ENCODE data around the gene SLC6A3. TPM values are rescaled to one million over a fixed set of nuclear protein-coding genes. Genes with fewer than 3 reads are reported as not detected.

Gene SLC6A3
- total RNA-seq, 1 experiment from 2014 or later, result not detected

DNA sequence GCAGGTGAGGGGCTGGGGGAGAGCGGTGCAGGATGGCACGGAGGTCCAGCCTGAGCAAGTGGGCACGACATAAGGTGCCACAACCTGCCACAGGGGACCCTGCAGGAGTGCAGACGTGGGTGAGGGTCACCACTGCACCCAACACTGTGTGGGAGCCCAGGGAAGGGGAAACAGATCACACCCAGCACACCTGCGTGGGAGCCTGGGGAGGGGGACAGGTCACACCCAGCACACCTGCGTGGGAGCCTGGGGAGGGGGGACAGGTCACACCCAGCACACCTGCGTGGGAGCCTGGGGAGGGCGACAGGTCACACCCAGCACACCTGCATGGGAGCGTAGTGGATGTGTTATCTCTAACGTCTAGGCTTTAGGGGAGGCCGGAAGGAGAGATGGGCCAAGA, 53.0 kb downstream of the SLC6A3 start:
- peaks cover 5% of the 10 kb centered on the region for H3K36me3 Mint-ChIP-seq (ENCODE audit: insufficient read depth, unreplicated experiment)
- ChIA-PET POLR2A (no interaction called here), CTCF (no interaction called here)
- intact Hi-C loops (cut with micrococcal nuclease; ENCODE audit: unreplicated experiment), result no loop called here
- H3K4me3 Mint-ChIP-seq (ENCODE audit: unreplicated experiment), result no peak overlapping the region
- Histone ChIP-seq H3K4me1 (no peaks in the 10 kb centered on the region), H3K9me3 (no peaks in the 10 kb centered on the region), H3K4me3 (ENCODE audit: low read depth, low read length) (no peak overlapping the region), H3K27me3 (replicated peaks; ENCODE audit: control insufficient read depth, insufficient read depth, low read length) (peaks cover 6% of the 10 kb centered on the region), H3K36me3 (ENCODE audit: control insufficient read depth, insufficient read depth, low read length) (no peaks in the 10 kb centered on the region)
- no TSS peak for BruUV-seq (replicated peaks)
- no peak for TF ChIP-seq CTCF (IDR thresholded peaks at IDR 0.05; ENCODE audit: insufficient read depth in 1 of 2, low read depth in 1 of 2, low read length in 1 of 2, severe bottlenecking in 1 of 2, unreplicated experiment in 1 of 2)
- H3K4me1 Mint-ChIP-seq (ENCODE audit: low read depth, unreplicated experiment), result peaks cover 2% of the 10 kb centered on the region
- peaks cover 46% of the 10 kb centered on the region for H3K27me3 Mint-ChIP-seq (ENCODE audit: insufficient read depth, unreplicated experiment)
- H3K27ac Mint-ChIP-seq (ENCODE audit: unreplicated experiment), result no peak overlapping the region
- no peak for DNase-seq
- H3K9me3 Mint-ChIP-seq (ENCODE audit: unreplicated experiment), result no peaks in the 10 kb centered on the region

DNA sequence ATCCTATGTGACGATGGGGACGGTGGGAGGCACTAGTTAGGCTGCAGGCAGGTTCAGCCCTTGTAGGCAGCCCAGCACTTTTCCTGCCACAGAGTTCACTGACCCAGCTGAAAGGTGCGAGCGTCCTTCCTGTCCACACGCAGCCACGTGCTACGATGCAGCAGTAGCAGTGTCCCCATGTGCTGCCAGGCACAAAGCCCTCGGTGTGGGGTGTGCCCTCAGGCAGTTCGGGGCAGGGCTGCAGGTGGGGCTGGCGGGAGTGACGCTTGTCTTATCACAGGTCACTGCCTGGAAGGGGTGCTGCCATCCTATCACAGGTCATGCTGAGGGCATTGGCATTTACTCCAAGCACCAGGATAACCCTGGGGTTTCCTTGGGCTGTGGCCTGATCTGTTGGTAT, 53.5 kb downstream of the SLC6A3 start:
- intact Hi-C loops (cut with micrococcal nuclease; ENCODE audit: unreplicated experiment), result no loop called here
- POLR2A ChIA-PET, result no interaction called here
- Histone ChIP-seq H3K4me1 (no peaks in the 10 kb centered on the region), H3K4me3 (ENCODE audit: low read depth, low read length) (no peak overlapping the region), H3K36me3 (ENCODE audit: control insufficient read depth, insufficient read depth, low read length) (no peaks in the 10 kb centered on the region), H3K9me3 (no peaks in the 10 kb centered on the region), H3K27me3 (replicated peaks; ENCODE audit: control insufficient read depth, insufficient read depth, low read length) (peaks cover 6% of the 10 kb centered on the region)
- H3K27me3 Mint-ChIP-seq (ENCODE audit: insufficient read depth, unreplicated experiment), result peaks cover 47% of the 10 kb centered on the region
- H3K27ac Mint-ChIP-seq (ENCODE audit: unreplicated experiment), result no peak overlapping the region
- peaks cover 1% of the 10 kb centered on the region for H3K36me3 Mint-ChIP-seq (ENCODE audit: insufficient read depth, unreplicated experiment)
- H3K9me3 Mint-ChIP-seq (ENCODE audit: unreplicated experiment), result no peaks in the 10 kb centered on the region
- no TSS peak for BruUV-seq (replicated peaks)
- H3K4me1 Mint-ChIP-seq (ENCODE audit: low read depth, unreplicated experiment), result peaks cover 7% of the 10 kb centered on the region
- no peak overlapping the region for H3K4me3 Mint-ChIP-seq (ENCODE audit: unreplicated experiment)
- DNase-seq, result no peak
- CTCF ChIA-PET, result no interaction called here
- no peak for TF ChIP-seq CTCF (IDR thresholded peaks at IDR 0.05; ENCODE audit: insufficient read depth in 1 of 2, low read depth in 1 of 2, low read length in 1 of 2, severe bottlenecking in 1 of 2, unreplicated experiment in 1 of 2)

GRCh38 chr5:1390861-1391600, 54.2 kb downstream of the SLC6A3 start:
- no peaks in the 10 kb centered on the region for H3K9me3 ChIP-seq
- Mint-ChIP-seq H3K27ac (ENCODE audit: unreplicated experiment) (no peak overlapping the region), H3K27me3 (ENCODE audit: insufficient read depth, unreplicated experiment) (peaks cover 41% of the 10 kb centered on the region), H3K9me3 (ENCODE audit: unreplicated experiment) (no peaks in the 10 kb centered on the region), H3K4me1 (ENCODE audit: low read depth, unreplicated experiment) (peaks cover 9% of the 10 kb centered on the region), H3K4me3 (ENCODE audit: unreplicated experiment) (no peak overlapping the region), H3K36me3 (ENCODE audit: insufficient read depth, unreplicated experiment) (no peaks in the 10 kb centered on the region)
- H3K4me3 ChIP-seq (ENCODE audit: low read depth, low read length), result no peak overlapping the region
- CTCF ChIA-PET, result interaction anchor here (0.6 to 1.2 kb wide), 2 partner anchors 11 to 211 kb away, joined by 3 to 4 read pairs; no protein-coding TSS in a partner anchor
- POLR2A ChIA-PET, result no interaction called here
- intact Hi-C loops (cut with micrococcal nuclease; ENCODE audit: unreplicated experiment), result no loop called here
- no peak for DNase-seq
- H3K27me3 ChIP-seq (replicated peaks; ENCODE audit: control insufficient read depth, insufficient read depth, low read length), result peaks cover 2% of the 10 kb centered on the region
- TF ChIP-seq CTCF (IDR thresholded peaks at IDR 0.05; ENCODE audit: insufficient read depth in 1 of 2, low read depth in 1 of 2, low read length in 1 of 2, severe bottlenecking in 1 of 2, unreplicated experiment in 1 of 2), result no peak
- no peaks in the 10 kb centered on the region for H3K4me1 ChIP-seq
- no peaks in the 10 kb centered on the region for H3K36me3 ChIP-seq (ENCODE audit: control insufficient read depth, insufficient read depth, low read length)
- no TSS peak for BruUV-seq (replicated peaks)

Data from Caco-2 (cell line).